Breast epithelium (tissue), 4 donors: ENCODE data around the gene CASKIN1. TPM values are rescaled to one million over a fixed set of nuclear protein-coding genes. Genes with fewer than 3 reads are reported as not detected.

Experiments used
- DNase-seq, 2 donors: peaks; one replicate each; pipeline ENCODE4 v3.0.0-alpha.2; 2019; ENCODE audit warnings: low spot score in 2 of 2
- H3K27ac ChIP-seq, 2 donors: fragments of 200-600 bp; sonication (generic) in 1 of 2; one replicate each; pipeline ENCODE4 v1.5.1; 2016 to 2019; ENCODE audit warnings: mild to moderate bottlenecking in 1 of 2
- H3K27me3 ChIP-seq, 2 donors: fragments of 200-600 bp; sonication (generic) in 1 of 2; one replicate each; pipeline versions ENCODE4 v1.5.1 to v1.6.0; 2017 to 2019; ENCODE audit warnings: control low read depth in 1 of 2, mild to moderate bottlenecking in 1 of 2
- H3K36me3 ChIP-seq: fragments of 200-600 bp; one replicate; pipeline ENCODE4 v1.5.1; 2019
- H3K4me1 ChIP-seq, 2 donors: fragments of 200-600 bp; sonication (generic); one replicate each; pipeline ENCODE4 v1.5.1; 2016 to 2019; ENCODE audit warnings: control low read depth in 1 of 2
- H3K4me3 ChIP-seq, 3 donors: fragments of 200-600 bp; sonication (generic); 1 replicate in 2 of 3; 2 replicates in 1 of 3; pipeline ENCODE4 v1.5.1; 2016 to 2019; ENCODE audit warnings: mild to moderate bottlenecking in 3 of 3, moderate library complexity in 2 of 3
- H3K9me3 ChIP-seq, 2 donors: fragments of 200-600 bp; sonication (generic) in 1 of 2; one replicate each; pipeline ENCODE4 v1.5.1; 2016 to 2019; ENCODE audit warnings: control low read depth in 1 of 2
- POLR2A ChIP-seq: fragments of 450-650 bp; IDR thresholded peaks from one replicate; pipeline ENCODE4 v1.6.1; 2016; ENCODE audit warnings: antibody characterized with exemption, mild to moderate bottlenecking, moderate library complexity
- POLR2AphosphoS5 ChIP-seq, 3 donors: sonication (generic); formaldehyde crosslinking; IDR thresholded peaks; one replicate each; pipeline ENCODE4 v1.6.1; 2017; ENCODE audit warnings: antibody characterized with exemption in 3 of 3
- intact Hi-C: fragments of 100-400 bp; cut with DNase I; formaldehyde crosslinking; loops from one replicate; pipeline ENCODE4 v1.15.1; 2023; ENCODE audit warnings: low total_unique reads
- total RNA-seq, 3 donors: library from RNA; depleted of rRNA; stranded (reverse); fragments of >200 nt; gene quantifications; one replicate each; pipeline ENCODE4 v1.1.0, GENCODE V29; 2016
- TF ChIP-seq, protein P1 (sequence below), 3 donors: fragments of 450-650 bp; IDR thresholded peaks; one replicate each; pipeline ENCODE4 v1.5.1; 2016 to 2017; ENCODE audit warnings: antibody characterized with exemption in 3 of 3, mild to moderate bottlenecking in 3 of 3, moderate library complexity in 3 of 3

The CASKIN1 gene
- total RNA-seq, 3 donors from 2014 or later = 0.33 to 0.44 TPM; not detected in 1

DNA sequence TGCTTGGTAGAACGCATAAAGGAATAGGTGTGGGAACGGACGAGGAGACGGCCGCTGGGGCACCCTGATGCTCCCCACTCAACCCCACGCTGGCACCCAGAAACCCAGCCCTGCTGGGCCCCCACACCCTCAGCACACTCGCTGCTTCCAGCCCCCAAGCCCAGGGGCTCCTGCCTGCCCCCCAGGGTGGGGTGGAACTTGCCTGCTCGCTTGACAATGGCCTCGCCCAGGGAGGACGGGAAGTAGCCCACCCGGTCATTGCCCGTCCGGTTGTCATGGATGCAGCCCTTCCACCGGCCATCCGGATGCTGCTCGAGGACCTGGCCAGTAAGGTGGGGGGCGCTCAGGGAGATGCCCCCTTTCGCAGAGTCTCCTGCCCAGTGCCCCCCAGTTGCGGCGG, 9.9 kb downstream of the CASKIN1 start:
- no peaks in the 10 kb centered on the region for H3K9me3 ChIP-seq
- TF ChIP-seq, protein P1, sequence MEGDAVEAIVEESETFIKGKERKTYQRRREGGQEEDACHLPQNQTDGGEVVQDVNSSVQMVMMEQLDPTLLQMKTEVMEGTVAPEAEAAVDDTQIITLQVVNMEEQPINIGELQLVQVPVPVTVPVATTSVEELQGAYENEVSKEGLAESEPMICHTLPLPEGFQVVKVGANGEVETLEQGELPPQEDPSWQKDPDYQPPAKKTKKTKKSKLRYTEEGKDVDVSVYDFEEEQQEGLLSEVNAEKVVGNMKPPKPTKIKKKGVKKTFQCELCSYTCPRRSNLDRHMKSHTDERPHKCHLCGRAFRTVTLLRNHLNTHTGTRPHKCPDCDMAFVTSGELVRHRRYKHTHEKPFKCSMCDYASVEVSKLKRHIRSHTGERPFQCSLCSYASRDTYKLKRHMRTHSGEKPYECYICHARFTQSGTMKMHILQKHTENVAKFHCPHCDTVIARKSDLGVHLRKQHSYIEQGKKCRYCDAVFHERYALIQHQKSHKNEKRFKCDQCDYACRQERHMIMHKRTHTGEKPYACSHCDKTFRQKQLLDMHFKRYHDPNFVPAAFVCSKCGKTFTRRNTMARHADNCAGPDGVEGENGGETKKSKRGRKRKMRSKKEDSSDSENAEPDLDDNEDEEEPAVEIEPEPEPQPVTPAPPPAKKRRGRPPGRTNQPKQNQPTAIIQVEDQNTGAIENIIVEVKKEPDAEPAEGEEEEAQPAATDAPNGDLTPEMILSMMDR (IDR thresholded peaks at IDR 0.05) = no peak
- TF ChIP-seq POLR2A (no peak), POLR2AphosphoS5 (IDR thresholded peaks at IDR 0.05) (no peak)
- H3K4me3 ChIP-seq = no peak overlapping the region
- no peaks in the 10 kb centered on the region for H3K4me1 ChIP-seq
- no peak for DNase-seq
- no peaks in the 10 kb centered on the region for H3K36me3 ChIP-seq
- no peak overlapping the region for H3K27ac ChIP-seq
- H3K27me3 ChIP-seq = no peaks in the 10 kb centered on the region
- intact Hi-C loops = no loop called here

DNA sequence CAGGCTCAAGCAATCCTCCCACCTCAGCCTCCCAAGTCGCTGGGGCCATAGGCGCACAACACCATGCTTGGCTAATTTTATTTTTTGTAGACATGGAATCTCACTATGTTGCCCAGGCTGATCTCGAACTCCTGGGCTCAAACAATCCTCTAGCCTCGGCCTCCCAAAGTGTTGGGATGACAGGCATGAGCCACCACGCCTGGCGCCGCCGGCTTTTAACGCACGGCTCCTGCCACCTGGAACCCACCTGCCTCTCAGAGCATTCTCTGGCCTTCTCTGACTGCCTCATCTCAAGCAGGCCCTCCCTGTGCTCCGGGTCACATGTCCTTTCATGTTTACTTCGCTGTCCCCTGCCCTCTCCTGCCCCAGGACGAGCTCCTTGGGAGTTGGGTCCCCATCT, 10.3 kb downstream of the CASKIN1 start:
- intact Hi-C loops = no loop called here
- Histone ChIP-seq H3K27ac (no peak overlapping the region), H3K36me3 (no peaks in the 10 kb centered on the region), H3K9me3 (no peaks in the 10 kb centered on the region), H3K27me3 (no peaks in the 10 kb centered on the region), H3K4me1 (no peaks in the 10 kb centered on the region), H3K4me3 (no peak overlapping the region)
- no peak for DNase-seq
- TF ChIP-seq POLR2A = no peak
- TF ChIP-seq, protein P1 (IDR thresholded peaks at IDR 0.05) = no peak
- no peak for TF ChIP-seq POLR2AphosphoS5 (IDR thresholded peaks at IDR 0.05)

DNA sequence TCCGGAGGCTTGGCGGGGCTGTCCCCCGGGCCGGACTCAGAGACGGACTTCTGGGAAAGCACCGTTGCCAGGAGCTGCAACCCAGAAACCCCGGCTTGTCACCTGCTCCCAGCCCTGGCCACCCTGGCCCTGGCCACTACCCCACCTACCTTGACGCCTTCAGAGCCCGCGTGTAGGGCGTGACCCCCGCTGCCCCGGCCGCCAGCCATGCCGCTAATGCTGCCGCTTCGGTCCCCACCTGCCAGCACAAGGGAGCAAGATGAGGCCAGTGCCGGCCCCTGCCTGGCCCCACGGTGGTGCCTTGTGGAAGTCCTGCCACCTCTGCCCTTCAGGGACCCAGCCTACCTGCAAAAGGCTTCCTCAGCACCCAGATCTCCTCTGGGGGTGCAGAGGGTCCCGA, 11.4 kb downstream of the CASKIN1 start:
- intact Hi-C loops = no loop called here
- H3K27me3 ChIP-seq = no peaks in the 10 kb centered on the region
- no peak for DNase-seq
- TF ChIP-seq POLR2A = no peak
- no peak overlapping the region for H3K27ac ChIP-seq
- H3K4me1 ChIP-seq = no peaks in the 10 kb centered on the region
- H3K9me3 ChIP-seq = no peaks in the 10 kb centered on the region
- no peaks in the 10 kb centered on the region for H3K36me3 ChIP-seq
- no peak overlapping the region for H3K4me3 ChIP-seq

DNA sequence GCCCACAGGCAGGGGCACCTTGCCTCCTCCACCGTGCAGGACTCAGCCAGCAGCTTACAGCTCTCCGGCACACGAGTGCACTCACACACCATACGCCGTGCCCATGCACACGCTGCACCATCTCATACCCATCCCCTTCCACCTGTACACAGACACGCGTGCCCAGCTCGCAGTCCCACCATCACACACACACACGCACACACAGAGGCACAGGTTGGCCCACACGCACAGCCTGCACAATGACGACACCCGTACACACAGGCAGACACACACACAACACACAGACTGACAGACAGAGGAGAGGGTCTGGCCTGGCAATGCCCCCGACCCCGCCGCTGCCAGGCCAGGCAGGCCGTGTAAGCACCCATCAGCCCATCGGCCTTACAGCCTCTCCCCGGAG, 12.1 kb downstream of the CASKIN1 start:
- no peaks in the 10 kb centered on the region for H3K36me3 ChIP-seq
- no peaks in the 10 kb centered on the region for H3K27me3 ChIP-seq
- no peak for DNase-seq
- intact Hi-C loops = no loop called here
- H3K4me1 ChIP-seq = no peaks in the 10 kb centered on the region
- TF ChIP-seq, protein P1 (IDR thresholded peaks at IDR 0.05) = no peak
- TF ChIP-seq POLR2AphosphoS5 (IDR thresholded peaks at IDR 0.05) = no peak
- no peak for TF ChIP-seq POLR2A
- H3K9me3 ChIP-seq = no peaks in the 10 kb centered on the region
- no peak overlapping the region for H3K27ac ChIP-seq
- H3K4me3 ChIP-seq = no peak overlapping the region

DNA sequence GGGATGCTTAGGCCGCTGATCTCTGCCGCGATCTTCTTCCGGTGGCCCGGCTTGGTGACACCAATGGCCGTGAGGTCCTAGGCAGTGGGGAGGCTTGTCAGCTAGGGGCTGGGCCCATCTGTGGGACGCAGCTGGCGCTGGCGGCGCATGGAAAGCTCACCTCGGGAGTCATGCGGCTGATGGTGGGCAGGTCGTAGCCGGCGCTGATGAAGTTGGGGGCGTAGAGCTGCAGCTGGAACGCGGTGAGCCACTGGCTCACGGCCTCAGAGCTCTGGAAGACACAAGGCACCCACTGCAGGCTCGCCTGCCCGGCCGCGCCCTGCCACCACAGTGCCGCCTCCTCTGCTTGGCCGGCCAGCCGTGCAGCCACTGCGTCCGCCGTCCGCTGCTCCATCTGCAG, 12.7 kb downstream of the CASKIN1 start:
- Histone ChIP-seq H3K27me3 (no peaks in the 10 kb centered on the region), H3K36me3 (no peaks in the 10 kb centered on the region), H3K4me1 (no peaks in the 10 kb centered on the region), H3K27ac (no peak overlapping the region), H3K4me3 (no peak overlapping the region), H3K9me3 (no peaks in the 10 kb centered on the region)
- intact Hi-C loops = no loop called here
- TF ChIP-seq POLR2A (no peak), POLR2AphosphoS5 (IDR thresholded peaks at IDR 0.05) (no peak)
- TF ChIP-seq, protein P1 (IDR thresholded peaks at IDR 0.05) = no peak
- no peak for DNase-seq

DNA sequence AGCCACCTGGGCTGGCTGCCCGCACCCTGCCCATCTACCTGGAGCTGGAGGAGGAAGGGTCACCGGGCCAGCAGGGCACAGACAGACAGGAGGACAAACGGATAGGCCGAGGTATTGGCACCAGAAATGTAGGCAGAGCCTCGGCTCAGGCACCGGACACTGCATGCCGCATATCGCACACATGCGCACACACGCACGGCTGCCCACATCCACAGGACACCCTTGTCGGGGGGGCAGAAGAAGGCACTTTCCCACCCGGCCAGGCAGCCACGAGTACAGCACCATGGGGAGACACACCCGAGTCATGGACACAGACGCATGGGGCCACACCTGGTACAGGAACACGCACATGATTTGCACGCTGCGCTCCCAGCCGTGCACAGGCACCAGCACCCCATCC, 14.5 kb downstream of the CASKIN1 start:
- no peaks in the 10 kb centered on the region for H3K27me3 ChIP-seq
- H3K4me1 ChIP-seq = no peaks in the 10 kb centered on the region
- H3K27ac ChIP-seq = no peak overlapping the region
- intact Hi-C loops = no loop called here
- no peaks in the 10 kb centered on the region for H3K9me3 ChIP-seq
- no peak for DNase-seq
- TF ChIP-seq POLR2A = no peak
- TF ChIP-seq, protein P1 (IDR thresholded peaks at IDR 0.05) = no peak
- TF ChIP-seq POLR2AphosphoS5 (IDR thresholded peaks at IDR 0.05) = no peak
- H3K4me3 ChIP-seq = no peak overlapping the region
- no peaks in the 10 kb centered on the region for H3K36me3 ChIP-seq
